Naive thymus-derived CD4-positive, alpha-beta T cell (primary cell): ENCODE measurements around the gene FOLH1. TPM values are rescaled to one million over a fixed set of nuclear protein-coding genes. Genes with fewer than 3 reads are reported as not detected.
"Not testable (repeated sequence)": the region's sequence is repeated elsewhere in the genome, so short reads cannot be mapped to it uniquely, and the experiment has no call there.

ENCODE experiments used
- ATAC-seq: fragments of 150-1000 bp; cut with Tn5 transposase; 2 replicates; pipeline ENCODE4 v1.10.0; 2021; ENCODE audit warnings: mild to moderate bottlenecking, moderate library complexity
- CTCF ChIA-PET: fragments of 350-600 bp; sonication (Branson Sonifier 250); formaldehyde crosslinking; loops from one replicate; lab custom pipeline; 2021; ENCODE audit warnings: antibody characterized with exemption; lab: Charles Lee
- POLR2A ChIA-PET: fragments of 350-600 bp; sonication (Branson Sonifier 250); formaldehyde crosslinking; loops from one replicate; lab custom pipeline; 2021; ENCODE audit warnings: antibody characterized with exemption, inconsistent platforms; lab: Charles Lee
- DNase-seq, 9 donors: peaks; one replicate each; pipeline versions ENCODE4 v3.0.0 to v3.0.0-alpha.2; 2020 to 2022; ENCODE audit warnings: mixed read lengths in 1 of 9
- H3K27ac ChIP-seq: one replicate; pipeline ENCODE4 v1.7.0; 2013; ENCODE audit warnings: mild to moderate bottlenecking, low read depth, low read length, moderate library complexity
- H3K27me3 ChIP-seq, 2 donors: one replicate each; pipeline ENCODE4 v1.7.0; 2013; ENCODE audit warnings: low read length in 2 of 2, mild to moderate bottlenecking in 2 of 2, moderate library complexity in 2 of 2; ENCODE audit not compliant: control insufficient read depth in 2 of 2, insufficient read depth in 2 of 2
- H3K36me3 ChIP-seq, 3 experiments: 1 replicate in 2 of 3; 2 replicates in 1 of 3; pipeline ENCODE4 v1.7.0; 2013; ENCODE audit warnings: low read length in 3 of 3, mild to moderate bottlenecking in 3 of 3, moderate library complexity in 1 of 3; ENCODE audit not compliant: insufficient read depth in 3 of 3, control insufficient read depth in 2 of 3
- H3K4me1 ChIP-seq, 2 donors: one replicate each; pipeline ENCODE4 v1.7.0; 2013; ENCODE audit warnings: low read length in 2 of 2, mild to moderate bottlenecking in 2 of 2, moderate library complexity in 1 of 2; ENCODE audit not compliant: control insufficient read depth in 2 of 2, insufficient read depth in 2 of 2
- H3K4me3 ChIP-seq: 2 replicates; pipeline ENCODE4 v1.7.0; 2013; ENCODE audit warnings: mild to moderate bottlenecking, low read length
- H3K9me3 ChIP-seq, 3 experiments: 1 replicate in 2 of 3; 2 replicates in 1 of 3; pipeline ENCODE4 v1.7.0; 2013; ENCODE audit warnings: low read length in 3 of 3; ENCODE audit not compliant: control insufficient read depth in 2 of 3
- H3K27ac Mint-ChIP-seq, 9 donors: one replicate each; pipeline ENCODE4 v1.8.0; 2020 to 2022; ENCODE audit warnings: mixed read lengths in 9 of 9, mild to moderate bottlenecking in 8 of 9, moderate library complexity in 5 of 9, inconsistent platforms in 2 of 9
- H3K27me3 Mint-ChIP-seq, 5 donors: one replicate each; pipeline ENCODE4 v1.8.0; 2021 to 2022; ENCODE audit warnings: mixed read lengths in 5 of 5, mild to moderate bottlenecking in 1 of 5
- H3K36me3 Mint-ChIP-seq, 5 donors: one replicate each; pipeline ENCODE4 v1.8.0; 2020 to 2022; ENCODE audit warnings: mixed read lengths in 5 of 5, mild to moderate bottlenecking in 3 of 5, inconsistent platforms in 1 of 5
- H3K4me1 Mint-ChIP-seq, 7 donors: one replicate each; pipeline ENCODE4 v1.8.0; 2020 to 2022; ENCODE audit warnings: mixed read lengths in 7 of 7, mild to moderate bottlenecking in 3 of 7, inconsistent platforms in 1 of 7
- H3K4me3 Mint-ChIP-seq, 10 donors: one replicate each; pipeline ENCODE4 v1.8.0; 2020 to 2022; ENCODE audit warnings: mild to moderate bottlenecking in 10 of 10, mixed read lengths in 10 of 10, moderate library complexity in 6 of 10, inconsistent platforms in 2 of 10
- H3K9me3 Mint-ChIP-seq, 11 donors: one replicate each; pipeline ENCODE4 v1.8.0; 2020 to 2022; ENCODE audit warnings: mixed read lengths in 11 of 11, mild to moderate bottlenecking in 4 of 11, inconsistent platforms in 1 of 11, moderate library complexity in 1 of 11
- intact Hi-C, 2 donors: fragments of 100-400 bp; cut with micrococcal nuclease; formaldehyde crosslinking; loops; one replicate each; pipeline ENCODE4 v1.15.1; 2023
- polyA plus RNA-seq, 2 donors: library from polyadenylated mRNA; unstranded; fragments of 300-500 nt; fragmentation: Illumina TruSeq; gene quantifications; one replicate each; pipeline ENCODE4 v1.2.3, GENCODE V29; 2021
- total RNA-seq, 6 experiments: library from RNA in 5 of 6; stranded (reverse) in 5 of 6; gene quantifications; 1 replicate in 5 of 6; 2 replicates in 1 of 6; pipeline ENCODE4 v1.2.3 and lab custom pipeline; 2021 to 2026

Gene FOLH1
- total RNA-seq (not detected), polyA plus RNA-seq (not detected), total RNA-seq (lab: John Stamatoyannopoulos, UW) (not detected)

DNA sequence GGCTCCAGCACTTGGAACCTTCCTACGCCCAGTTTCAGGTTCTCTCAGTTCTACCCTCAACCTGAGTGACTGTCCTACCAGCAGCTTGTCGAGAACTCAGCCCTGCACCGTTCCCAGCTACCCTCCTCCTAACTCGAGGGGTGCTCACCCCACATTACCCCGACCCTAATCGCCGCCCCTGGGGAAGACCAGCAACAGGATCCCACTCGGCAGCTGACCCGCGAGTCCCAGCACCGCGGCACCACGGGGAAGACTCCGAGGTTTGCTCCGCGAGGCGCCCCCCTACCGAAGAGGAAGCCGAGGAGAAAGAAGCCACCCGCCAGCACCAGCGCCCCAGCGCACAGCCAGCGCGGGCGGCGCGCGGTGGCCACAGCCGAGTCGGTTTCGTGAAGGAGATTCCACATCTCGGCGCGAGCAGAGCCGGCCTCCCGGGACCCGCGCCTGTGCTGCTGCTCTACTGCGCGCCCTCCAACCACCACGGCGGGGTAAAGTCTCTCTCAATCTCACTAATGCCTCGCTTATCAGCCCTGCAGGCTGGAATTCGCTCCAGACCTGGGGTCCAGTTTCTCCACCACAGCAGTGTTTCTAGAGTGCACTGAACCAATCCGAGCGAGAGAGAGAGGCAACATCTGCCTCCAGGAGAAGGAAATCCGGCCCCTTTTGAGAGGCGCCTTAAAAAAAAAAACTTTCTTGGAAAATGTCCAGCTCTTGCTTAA lies at the start of gene FOLH1:
Gene FOLH1 (minus strand): TSS at position 597 of the 716 bp plus-strand sequence. CDS start 193 bp downstream, at position 404.
- no peaks in the 10 kb centered on the region for H3K9me3 ChIP-seq
- Mint-ChIP-seq H3K27ac (no peak within 1 kb of the TSS), H3K36me3 (no peaks in the 10 kb centered on the region), H3K4me1 (peaks cover 0 to 3% (median 0%) of the 10 kb centered on the region in 7 donors), H3K4me3 (no peak within 1 kb of the TSS), H3K27me3 (peaks cover 4 to 24% (median 14%) of the 10 kb centered on the region in 5 donors), H3K9me3 (peaks cover 0 to 3% (median 0%) of the 10 kb centered on the region in 11 donors)
- ChIA-PET POLR2A (no interaction called here), CTCF (no interaction called here)
- intact Hi-C loops, result no loop called here
- DNase-seq (peak in 1 of 9 donors; percentile 0), ATAC-seq (peak; percentile 49)
- no peaks in the 10 kb centered on the region for H3K27me3 ChIP-seq
- no peaks in the 10 kb centered on the region for H3K4me1 ChIP-seq
- H3K36me3 ChIP-seq, result no peaks in the 10 kb centered on the region
- no peak within 1 kb of the TSS for H3K27ac ChIP-seq
- H3K4me3 ChIP-seq, result no peak within 1 kb of the TSS

DNA sequence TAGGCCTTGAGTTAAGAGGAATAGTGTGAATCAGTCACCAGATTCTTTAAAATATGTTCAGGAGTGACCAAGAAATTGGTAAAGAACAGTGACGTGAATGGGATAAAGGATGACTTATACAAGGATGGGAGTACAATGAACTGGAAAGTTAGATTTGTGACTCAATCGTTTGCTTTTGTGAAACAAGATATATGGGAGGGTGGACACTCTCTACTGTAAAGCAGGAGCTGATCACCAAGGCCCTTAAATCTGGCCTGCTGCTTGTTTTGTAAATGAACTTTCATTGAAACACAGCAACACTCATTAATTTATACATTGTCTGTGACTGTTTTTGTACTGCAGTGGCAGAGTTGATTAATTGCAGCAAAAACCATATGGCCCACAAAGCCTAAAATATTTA lies 46.7 kb upstream of the FOLH1 start:
- H3K27ac Mint-ChIP-seq, H3K27me3 ChIP-seq, H3K4me1 ChIP-seq, H3K9me3 ChIP-seq, intact Hi-C loops, H3K4me3 Mint-ChIP-seq, H3K4me3 ChIP-seq, ATAC-seq, DNase-seq, H3K36me3 Mint-ChIP-seq, H3K27ac ChIP-seq, H3K27me3 Mint-ChIP-seq, H3K9me3 Mint-ChIP-seq, H3K36me3 ChIP-seq, CTCF ChIA-PET, POLR2A ChIA-PET, H3K4me1 Mint-ChIP-seq: not testable (repeated sequence)

DNA sequence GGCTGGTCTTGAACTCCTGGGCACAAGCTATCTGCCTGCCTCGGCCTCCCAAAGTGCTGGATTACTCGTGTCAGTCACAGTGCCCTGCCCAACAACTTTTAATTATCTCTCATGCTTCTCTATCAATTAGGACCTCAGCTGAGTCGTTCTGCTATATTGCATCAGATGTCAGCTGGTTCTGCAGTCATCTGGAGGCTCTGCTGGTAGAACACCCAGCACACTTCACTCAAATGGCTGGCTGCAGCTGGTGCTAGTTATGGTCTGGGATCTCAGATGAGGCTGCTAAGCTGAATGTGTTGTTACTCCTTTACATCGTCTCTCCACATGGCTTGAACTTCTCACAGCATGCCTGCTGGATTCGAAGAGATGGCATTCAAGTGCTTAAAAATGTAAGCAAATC lies 42.8 kb upstream of the FOLH1 start:
- H3K27me3 Mint-ChIP-seq, H3K4me1 Mint-ChIP-seq, intact Hi-C loops, ATAC-seq, H3K27ac ChIP-seq, H3K4me1 ChIP-seq, POLR2A ChIA-PET, H3K27ac Mint-ChIP-seq, H3K4me3 Mint-ChIP-seq, H3K36me3 ChIP-seq, H3K27me3 ChIP-seq, H3K36me3 Mint-ChIP-seq, H3K4me3 ChIP-seq, DNase-seq, H3K9me3 ChIP-seq, CTCF ChIA-PET: not testable (repeated sequence)
- H3K9me3 Mint-ChIP-seq, result peaks cover 0 to 15% (median 0%) of the 10 kb centered on the region in 11 donors

DNA sequence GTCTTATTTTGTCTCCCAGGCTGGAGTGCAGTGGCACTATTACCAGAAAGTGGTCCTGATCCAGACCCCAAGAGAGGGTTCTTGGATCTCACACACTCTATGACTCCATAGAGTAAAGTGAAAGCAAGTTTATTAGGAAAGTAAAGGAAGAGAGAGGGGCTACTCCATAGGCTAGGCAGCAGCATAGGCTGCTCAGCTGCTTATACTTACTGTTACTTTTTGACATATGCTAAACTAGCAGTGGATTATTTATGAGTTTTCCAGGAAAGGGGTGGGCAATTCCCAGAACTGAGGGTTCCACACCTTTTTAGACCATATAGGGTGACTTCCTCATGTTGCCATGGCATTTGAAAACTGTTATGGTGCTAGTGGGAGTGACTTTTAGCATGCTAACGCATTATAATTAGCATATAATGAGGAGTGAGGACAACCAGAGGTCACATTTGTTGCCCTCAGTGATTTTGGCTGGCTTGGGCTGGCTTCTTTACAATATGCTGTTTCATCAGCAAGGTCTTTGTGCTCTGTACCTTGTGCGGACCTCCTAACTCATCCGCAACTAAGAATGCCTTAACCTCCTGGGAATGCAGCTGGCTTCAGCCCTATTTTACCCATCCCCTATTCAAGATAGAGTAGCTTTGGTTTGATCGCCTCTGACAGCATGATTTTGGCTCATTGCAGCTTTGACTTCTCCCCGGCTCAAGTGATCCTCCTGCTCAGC lies 42.2 kb upstream of the FOLH1 start:
- H3K36me3 Mint-ChIP-seq, H3K27ac Mint-ChIP-seq, H3K9me3 ChIP-seq, H3K27me3 ChIP-seq, intact Hi-C loops, H3K4me1 ChIP-seq, CTCF ChIA-PET, DNase-seq, H3K4me1 Mint-ChIP-seq, ATAC-seq, H3K27me3 Mint-ChIP-seq, POLR2A ChIA-PET, H3K27ac ChIP-seq, H3K4me3 Mint-ChIP-seq, H3K4me3 ChIP-seq, H3K36me3 ChIP-seq: not testable (repeated sequence)
- H3K9me3 Mint-ChIP-seq, result peaks cover 0 to 15% (median 0%) of the 10 kb centered on the region in 11 donors

DNA sequence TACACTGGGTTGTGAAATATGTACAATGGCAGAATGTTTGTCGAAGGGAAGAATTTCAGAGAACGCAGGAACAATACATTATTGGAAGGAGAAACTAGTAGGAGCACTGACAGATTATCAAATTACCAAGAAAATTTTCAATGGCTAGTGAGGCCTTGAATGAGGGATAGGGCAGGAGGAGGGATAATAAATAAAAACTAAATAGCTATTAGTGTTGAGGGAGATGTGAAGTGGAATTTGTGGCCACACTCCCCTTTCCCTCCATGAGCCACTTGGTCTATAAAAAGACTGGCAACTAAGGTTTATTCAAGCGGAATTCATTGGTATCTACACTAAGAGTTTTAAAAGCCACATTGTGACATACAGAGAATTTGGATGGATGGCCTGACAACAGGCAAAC lies 41.0 kb upstream of the FOLH1 start:
- DNase-seq, POLR2A ChIA-PET, ATAC-seq, H3K27me3 Mint-ChIP-seq, intact Hi-C loops, CTCF ChIA-PET, H3K9me3 ChIP-seq, H3K27ac ChIP-seq, H3K36me3 ChIP-seq, H3K4me1 Mint-ChIP-seq, H3K27ac Mint-ChIP-seq, H3K4me3 ChIP-seq, H3K4me1 ChIP-seq, H3K27me3 ChIP-seq, H3K4me3 Mint-ChIP-seq, H3K36me3 Mint-ChIP-seq: not testable (repeated sequence)
- H3K9me3 Mint-ChIP-seq, result peaks cover 0 to 15% (median 0%) of the 10 kb centered on the region in 11 donors

DNA sequence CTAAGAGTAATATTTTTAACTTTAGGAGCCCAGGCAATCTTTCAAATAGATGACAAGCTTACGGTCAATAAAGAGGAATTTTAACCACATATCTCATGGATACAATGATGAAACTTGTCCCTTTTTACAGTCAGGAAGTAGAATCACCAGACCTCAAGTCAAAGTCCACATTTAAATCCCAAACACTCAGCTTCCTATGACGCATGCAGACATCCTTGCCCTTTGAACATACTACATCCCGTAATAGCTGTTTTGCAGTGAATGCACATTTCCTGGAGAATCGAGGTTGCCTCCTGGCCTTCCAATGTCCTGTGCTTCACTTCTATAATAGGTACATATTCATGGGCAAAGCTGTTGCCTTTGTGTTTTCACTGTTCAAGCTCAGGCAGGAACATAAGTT lies 25.3 kb upstream of the FOLH1 start:
- H3K36me3 Mint-ChIP-seq, intact Hi-C loops, H3K27me3 ChIP-seq, H3K27ac Mint-ChIP-seq, H3K4me1 Mint-ChIP-seq, DNase-seq, POLR2A ChIA-PET, H3K4me3 ChIP-seq, H3K27ac ChIP-seq, H3K36me3 ChIP-seq, H3K4me1 ChIP-seq, H3K4me3 Mint-ChIP-seq, H3K9me3 ChIP-seq, ATAC-seq, CTCF ChIA-PET: not testable (repeated sequence)
- Mint-ChIP-seq H3K27me3 (peaks cover 0 to 11% (median 0%) of the 10 kb centered on the region in 5 donors), H3K9me3 (peaks cover 0 to 13% (median 4%) of the 10 kb centered on the region in 11 donors)

DNA sequence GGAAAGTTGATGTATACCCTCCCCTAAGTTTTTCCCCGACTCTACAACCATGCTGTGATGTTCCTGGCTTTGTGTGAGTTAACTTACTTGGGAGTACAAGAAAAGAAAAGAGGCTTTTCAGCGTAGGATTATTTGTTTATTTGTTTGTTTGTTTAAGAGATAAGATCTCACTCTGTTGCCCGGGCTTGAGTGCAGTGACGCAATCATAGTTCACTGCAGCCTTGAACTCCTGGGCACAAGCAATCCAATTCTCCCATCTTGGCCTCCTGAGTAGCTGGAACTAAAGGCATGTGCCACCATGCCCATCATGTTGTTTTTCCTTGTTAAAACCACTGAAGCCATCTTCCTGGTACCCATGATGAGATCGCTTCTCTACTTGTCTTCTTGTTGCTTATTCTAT lies 24.6 kb upstream of the FOLH1 start:
- peaks cover 0 to 11% (median 0%) of the 10 kb centered on the region in 5 donors for H3K27me3 Mint-ChIP-seq
- H3K36me3 Mint-ChIP-seq, H3K4me1 Mint-ChIP-seq, POLR2A ChIA-PET, H3K36me3 ChIP-seq, H3K4me1 ChIP-seq, ATAC-seq, DNase-seq, H3K4me3 Mint-ChIP-seq, H3K27ac ChIP-seq, H3K4me3 ChIP-seq, H3K9me3 ChIP-seq, intact Hi-C loops, CTCF ChIA-PET, H3K27ac Mint-ChIP-seq, H3K27me3 ChIP-seq, H3K9me3 Mint-ChIP-seq: not testable (repeated sequence)
